ENCODE data around the gene THBS2. TPM values are rescaled to one million over a fixed set of nuclear protein-coding genes. Genes with fewer than 3 reads are reported as not detected.
A peak's percentile ranks its signal among the peaks of the same experiment; 100 is the strongest.
"Not testable (repeated sequence)": the region's sequence is repeated elsewhere in the genome, so short reads cannot be mapped to it uniquely, and the experiment has no call there.

THBS2 gene
- total and polyA plus RNA-seq, 3 donors from 2014 or later = 4.8 to 17.9 (median 7.6) TPM

GRCh38 chr6:169266261-169266660 lies 12.6 kb upstream of the THBS2 start:
- no peaks in the 10 kb centered on the region for H3K27me3 ChIP-seq
- no peak overlapping the region for H3K4me3 ChIP-seq
- no peak for TF ChIP-seq CTCF (IDR thresholded peaks at IDR 0.05)
- TF ChIP-seq POLR2A (IDR thresholded peaks at IDR 0.05) = no peak
- intact Hi-C loops (cut with DNase I; ENCODE audit: low total_unique reads) = no loop called here
- no peaks in the 10 kb centered on the region for H3K4me1 ChIP-seq
- H3K36me3 ChIP-seq (ENCODE audit: low read depth, missing control alignments) = no peaks in the 10 kb centered on the region
- DNase-seq = no peak
- no peaks in the 10 kb centered on the region for H3K9me3 ChIP-seq
- 78 to 90% methylated on average over 5 of the region's 5 CpGs for WGBS, 2 donors
- H3K27ac ChIP-seq = no peak overlapping the region

- no peak for TF ChIP-seq CTCF (IDR thresholded peaks at IDR 0.05)
- intact Hi-C loops (cut with DNase I; ENCODE audit: low total_unique reads) = no loop called here
- H3K36me3 ChIP-seq (ENCODE audit: low read depth, missing control alignments) = no peaks in the 10 kb centered on the region
- H3K27ac ChIP-seq = no peak overlapping the region
- no peak for DNase-seq
- no peaks in the 10 kb centered on the region for H3K9me3 ChIP-seq
- WGBS, 2 donors = 81 to 88% methylated on average over 11 to 12 of the region's 12 CpGs
- H3K4me3 ChIP-seq = no peak overlapping the region
- no peaks in the 10 kb centered on the region for H3K4me1 ChIP-seq
- H3K27me3 ChIP-seq = no peaks in the 10 kb centered on the region
Observed at GRCh38 chr6:169265486-169266131, 12.0 kb upstream of the THBS2 start.

GRCh38 chr6:169263836-169264608 lies 10.4 kb upstream of the THBS2 start:
- TF ChIP-seq CTCF (IDR thresholded peaks at IDR 0.05) (no peak), POLR2A (IDR thresholded peaks at IDR 0.05) (no peak)
- Histone ChIP-seq H3K9me3 (no peaks in the 10 kb centered on the region), H3K4me3 (no peak overlapping the region), H3K27ac (no peak overlapping the region), H3K36me3 (ENCODE audit: low read depth, missing control alignments) (no peaks in the 10 kb centered on the region), H3K27me3 (no peaks in the 10 kb centered on the region), H3K4me1 (no peaks in the 10 kb centered on the region)
- intact Hi-C loops (cut with DNase I; ENCODE audit: low total_unique reads) = no loop called here
- peak; percentile 52 for DNase-seq
- 84 to 85% methylated on average over 21 of the region's 21 CpGs for WGBS, 2 donors

- no peak for DNase-seq
- TF ChIP-seq POLR2A (IDR thresholded peaks at IDR 0.05) (no peak), CTCF (IDR thresholded peaks at IDR 0.05) (no peak)
- Histone ChIP-seq H3K27ac (no peak overlapping the region), H3K27me3 (no peaks in the 10 kb centered on the region), H3K4me3 (no peak overlapping the region), H3K9me3 (no peaks in the 10 kb centered on the region), H3K36me3 (ENCODE audit: low read depth, missing control alignments) (no peaks in the 10 kb centered on the region), H3K4me1 (no peaks in the 10 kb centered on the region)
- WGBS, 2 donors = 72 to 81% methylated on average over 3 of the region's 3 CpGs
- intact Hi-C loops (cut with DNase I; ENCODE audit: low total_unique reads) = no loop called here
Observed at GRCh38 chr6:169263374-169263773, 9.7 kb upstream of the THBS2 start.

- H3K9me3 ChIP-seq; H3K4me3 ChIP-seq; H3K36me3 ChIP-seq (ENCODE audit: low read depth, missing control alignments); intact Hi-C loops (cut with DNase I; ENCODE audit: low total_unique reads); H3K27me3 ChIP-seq; H3K4me1 ChIP-seq; H3K27ac ChIP-seq; DNase-seq: not testable (repeated sequence)
- WGBS, 2 donors = 88 to 92% methylated on average over 10 to 13 of the region's 14 CpGs
Observed at GRCh38 chr6:169262602-169263001, 9.0 kb upstream of the THBS2 start.
